CD4-positive, alpha-beta T cell (primary cell): ENCODE data around the gene QRFP. TPM values are rescaled to one million over a fixed set of nuclear protein-coding genes. Genes with fewer than 3 reads are reported as not detected.

Source experiments
- ATAC-seq: fragments of 200-7000 bp; cut with Tn5 transposase; one replicate; pipeline ENCODE4 v1.10.0; 2022; ENCODE audit warnings: mild to moderate bottlenecking; ENCODE audit not compliant: poor library complexity
- CTCF ChIA-PET: fragments of 350-600 bp; sonication (Branson Sonifier 250); formaldehyde crosslinking; loops from one replicate; lab custom pipeline; 2021; ENCODE audit warnings: antibody characterized with exemption, inconsistent platforms; lab: Charles Lee
- POLR2A ChIA-PET: fragments of 350-600 bp; sonication (Branson Sonifier 250); formaldehyde crosslinking; loops from one replicate; lab custom pipeline; 2021; ENCODE audit warnings: antibody characterized with exemption, inconsistent platforms; lab: Charles Lee
- DNase-seq, 14 experiments: peaks; one replicate each; pipeline ENCODE4 v3.0.0-alpha.2; 2013 to 2020; ENCODE audit warnings: mixed read lengths in 2 of 14
- H3K27ac ChIP-seq, 2 donors: one replicate each; pipeline versions ENCODE4 v1.5.1 to v1.7.0; 2013; ENCODE audit warnings: low read length in 2 of 2, low read depth in 1 of 2, mild to moderate bottlenecking in 1 of 2
- H3K27me3 ChIP-seq, 2 experiments: 1 replicate in 1 of 2; 2 replicates in 1 of 2; pipeline versions ENCODE4 v1.6.1 to v1.7.0; 2013; ENCODE audit warnings: low read length in 2 of 2, control low read depth in 1 of 2, mild to moderate bottlenecking in 1 of 2, moderate library complexity in 1 of 2; ENCODE audit not compliant: insufficient read depth in 2 of 2, control insufficient read depth in 1 of 2
- H3K36me3 ChIP-seq: one replicate; pipeline ENCODE4 v1.6.1; 2013; ENCODE audit warnings: low read length, control low read depth; ENCODE audit not compliant: insufficient read depth
- H3K4me1 ChIP-seq: one replicate; pipeline ENCODE4 v1.6.1; 2013; ENCODE audit warnings: low read length, control low read depth; ENCODE audit not compliant: insufficient read depth
- H3K4me3 ChIP-seq: one replicate; pipeline ENCODE4 v1.5.1; 2013; ENCODE audit warnings: mild to moderate bottlenecking, low read length, moderate library complexity
- H3K9me3 ChIP-seq, 2 experiments: 1 replicate in 1 of 2; 2 replicates in 1 of 2; pipeline versions ENCODE4 v1.6.1 to v1.7.0; 2013; ENCODE audit warnings: low read length in 2 of 2, mild to moderate bottlenecking in 2 of 2, control low read depth in 1 of 2, moderate library complexity in 1 of 2; ENCODE audit not compliant: control insufficient read depth in 1 of 2, insufficient read depth in 1 of 2
- H3K27ac Mint-ChIP-seq: one replicate; pipeline ENCODE4 v1.8.0; 2020; ENCODE audit warnings: mixed read lengths
- H3K27me3 Mint-ChIP-seq: one replicate; pipeline ENCODE4 v1.8.0; 2021; ENCODE audit warnings: mixed read lengths
- H3K36me3 Mint-ChIP-seq: one replicate; pipeline ENCODE4 v1.8.0; 2021; ENCODE audit warnings: low read depth, mixed read lengths
- H3K4me1 Mint-ChIP-seq: one replicate; pipeline ENCODE4 v1.8.0; 2021; ENCODE audit warnings: low read depth, mixed read lengths
- H3K4me3 Mint-ChIP-seq: one replicate; pipeline ENCODE4 v1.8.0; 2020; ENCODE audit warnings: mild to moderate bottlenecking, mixed read lengths
- H3K9me3 Mint-ChIP-seq: one replicate; pipeline ENCODE4 v1.8.0; 2020; ENCODE audit warnings: mixed read lengths
- intact Hi-C, 2 experiments: fragments of 100-400 bp; cut with DNase I in 1 of 2; cut with micrococcal nuclease in 1 of 2; formaldehyde crosslinking; loops; one replicate each; pipeline versions ENCODE4 v1.15.1 to v1.9.0; 2023 to 2025; cut with DNase I, micrococcal nuclease
- total RNA-seq, 174 experiments: library from RNA in 2 of 174; stranded (reverse) in 2 of 174; gene quantifications; one replicate each; pipeline ENCODE4 v1.2.3 and lab custom pipeline; 2021 to 2026
- TF ChIP-seq, protein P1 (sequence below): fragments of 200-600 bp; IDR thresholded peaks from one replicate; pipeline ENCODE4 v1.8.0; 2022; ENCODE audit warnings: antibody characterized with exemption, mild to moderate bottlenecking

The QRFP gene
- total RNA-seq, 2 experiments from 2014 or later = not detected

DNA sequence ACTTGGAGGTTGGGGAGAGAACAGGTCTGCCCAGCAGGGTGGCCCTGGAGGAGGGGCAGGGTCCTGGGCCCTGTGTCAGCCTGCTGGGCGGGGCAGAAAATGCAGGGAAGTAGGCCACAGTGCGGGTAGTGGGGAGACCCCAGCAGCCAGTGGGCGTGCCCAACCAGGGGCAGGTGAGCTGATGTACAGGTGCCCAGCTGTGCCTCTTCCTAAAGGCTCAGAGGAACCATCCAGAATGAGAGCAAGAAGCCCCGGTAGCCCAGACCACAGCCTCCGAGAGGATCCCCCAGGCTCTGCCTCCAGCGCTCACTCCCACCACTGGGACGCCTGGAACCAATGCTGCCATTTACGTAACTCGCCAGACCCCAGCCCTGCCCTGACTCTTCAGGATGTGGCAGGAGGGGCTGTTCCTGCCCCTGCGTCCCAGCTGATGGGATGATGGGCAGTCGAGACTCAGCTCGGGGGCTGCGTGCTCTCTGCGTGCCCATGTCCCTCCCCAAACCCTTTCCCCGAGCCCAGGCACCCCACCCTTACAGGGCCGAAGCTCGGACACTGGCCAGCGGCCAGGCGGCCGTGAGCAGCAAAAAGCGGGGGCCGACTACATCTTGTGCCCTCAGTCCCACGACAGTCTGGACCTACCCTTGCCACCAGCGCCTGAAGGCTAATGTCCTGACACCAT is 17.9 kb upstream of the QRFP start:
- Mint-ChIP-seq H3K36me3 (no peaks in the 10 kb centered on the region), H3K4me3 (no peak overlapping the region), H3K27ac (no peak overlapping the region), H3K9me3 (no peaks in the 10 kb centered on the region), H3K4me1 (no peaks in the 10 kb centered on the region), H3K27me3 (no peaks in the 10 kb centered on the region)
- H3K4me3 ChIP-seq = no peak overlapping the region
- no peaks in the 10 kb centered on the region for H3K9me3 ChIP-seq
- CTCF ChIA-PET = no interaction called here
- H3K27me3 ChIP-seq = no peaks in the 10 kb centered on the region
- no peaks in the 10 kb centered on the region for H3K4me1 ChIP-seq
- H3K27ac ChIP-seq = no peak overlapping the region
- H3K36me3 ChIP-seq = no peaks in the 10 kb centered on the region
- DNase-seq (no peak), ATAC-seq (no peak)
- intact Hi-C loops = no loop called here
- POLR2A ChIA-PET = no interaction called here
- TF ChIP-seq, protein P1, sequence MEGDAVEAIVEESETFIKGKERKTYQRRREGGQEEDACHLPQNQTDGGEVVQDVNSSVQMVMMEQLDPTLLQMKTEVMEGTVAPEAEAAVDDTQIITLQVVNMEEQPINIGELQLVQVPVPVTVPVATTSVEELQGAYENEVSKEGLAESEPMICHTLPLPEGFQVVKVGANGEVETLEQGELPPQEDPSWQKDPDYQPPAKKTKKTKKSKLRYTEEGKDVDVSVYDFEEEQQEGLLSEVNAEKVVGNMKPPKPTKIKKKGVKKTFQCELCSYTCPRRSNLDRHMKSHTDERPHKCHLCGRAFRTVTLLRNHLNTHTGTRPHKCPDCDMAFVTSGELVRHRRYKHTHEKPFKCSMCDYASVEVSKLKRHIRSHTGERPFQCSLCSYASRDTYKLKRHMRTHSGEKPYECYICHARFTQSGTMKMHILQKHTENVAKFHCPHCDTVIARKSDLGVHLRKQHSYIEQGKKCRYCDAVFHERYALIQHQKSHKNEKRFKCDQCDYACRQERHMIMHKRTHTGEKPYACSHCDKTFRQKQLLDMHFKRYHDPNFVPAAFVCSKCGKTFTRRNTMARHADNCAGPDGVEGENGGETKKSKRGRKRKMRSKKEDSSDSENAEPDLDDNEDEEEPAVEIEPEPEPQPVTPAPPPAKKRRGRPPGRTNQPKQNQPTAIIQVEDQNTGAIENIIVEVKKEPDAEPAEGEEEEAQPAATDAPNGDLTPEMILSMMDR = no peak

DNA sequence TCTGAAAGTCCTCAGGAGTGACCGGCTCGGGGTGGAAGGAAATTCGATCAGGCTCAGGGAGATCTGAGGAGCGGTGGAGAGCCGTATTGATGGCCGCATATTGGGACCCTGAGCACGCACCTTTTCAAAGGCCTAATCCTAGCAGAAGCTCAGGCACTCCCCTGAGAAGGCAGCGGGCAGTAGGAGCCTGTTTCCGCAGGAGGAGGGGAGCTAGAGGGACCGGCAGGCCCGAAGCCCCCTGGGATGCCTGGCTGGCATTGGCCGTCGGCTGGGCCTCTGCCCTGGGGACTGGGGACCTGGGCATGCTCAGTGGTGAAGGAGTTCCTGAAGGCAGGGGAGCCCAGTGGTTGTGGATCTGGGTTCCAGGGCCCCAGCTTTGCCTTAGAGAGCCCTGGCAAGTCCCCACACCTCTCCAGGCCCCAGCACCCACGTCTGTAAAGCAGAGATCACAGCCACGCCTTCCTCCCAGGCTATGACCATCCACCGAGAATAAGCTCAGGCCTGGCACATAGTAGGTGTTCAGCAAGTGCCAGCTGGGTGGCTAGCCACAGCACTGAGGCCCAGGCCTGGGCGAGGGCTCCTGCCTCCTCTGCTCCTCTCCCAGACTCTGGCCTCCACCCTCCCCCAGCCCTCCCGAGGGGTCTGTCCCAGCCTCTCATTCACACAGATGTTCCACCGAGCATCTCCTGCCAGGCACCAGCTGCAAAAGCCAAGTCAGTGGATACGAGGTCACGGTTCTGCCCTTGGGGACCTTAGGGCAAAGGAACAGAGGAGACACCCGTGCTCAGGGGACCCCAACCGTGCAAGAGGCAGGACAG is 17.2 kb upstream of the QRFP start:
- no peaks in the 10 kb centered on the region for H3K4me1 Mint-ChIP-seq
- no peaks in the 10 kb centered on the region for H3K36me3 Mint-ChIP-seq
- ATAC-seq (no peak), DNase-seq (no peak)
- no peaks in the 10 kb centered on the region for H3K9me3 Mint-ChIP-seq
- TF ChIP-seq, protein P1 = no peak
- ChIA-PET POLR2A (no interaction called here), CTCF (no interaction called here)
- Histone ChIP-seq H3K27me3 (no peaks in the 10 kb centered on the region), H3K36me3 (no peaks in the 10 kb centered on the region), H3K9me3 (no peaks in the 10 kb centered on the region), H3K4me1 (no peaks in the 10 kb centered on the region), H3K27ac (no peak overlapping the region), H3K4me3 (no peak overlapping the region)
- no peak overlapping the region for H3K4me3 Mint-ChIP-seq
- intact Hi-C loops = no loop called here
- H3K27ac Mint-ChIP-seq = no peak overlapping the region
- H3K27me3 Mint-ChIP-seq = no peaks in the 10 kb centered on the region

DNA sequence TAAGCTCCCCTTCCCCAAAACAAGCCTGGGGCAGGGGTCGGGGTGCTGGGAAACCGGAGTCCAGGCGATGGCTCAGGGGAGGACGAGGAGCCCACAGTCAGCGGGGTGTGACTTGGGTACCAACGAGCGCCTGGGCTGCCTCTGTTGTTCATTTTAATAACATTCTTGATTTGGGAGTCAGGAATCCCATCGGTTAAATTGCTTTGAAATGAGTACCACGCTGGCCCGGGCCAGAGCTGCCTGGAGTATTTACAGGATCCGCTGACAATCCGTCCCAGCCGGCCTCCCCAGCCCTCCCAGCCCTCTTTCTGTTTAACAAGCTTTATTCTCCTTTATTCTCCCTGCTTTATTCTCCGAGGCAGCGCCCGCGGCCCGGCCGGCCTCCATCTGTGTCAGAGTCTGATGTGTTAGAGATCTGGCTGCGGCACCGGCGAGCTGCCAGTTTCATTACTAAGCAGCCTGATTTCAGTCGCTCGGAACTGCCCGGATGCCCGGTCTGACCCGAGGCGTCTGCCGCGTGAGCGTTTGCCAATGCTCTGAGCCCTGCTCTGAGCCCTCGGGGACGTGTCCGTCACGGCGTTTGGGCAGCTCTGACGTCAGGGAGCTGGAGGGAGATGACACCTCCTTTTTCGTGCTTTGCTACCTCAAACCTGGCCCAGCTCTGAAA is 16.5 kb upstream of the QRFP start:
- Histone ChIP-seq H3K36me3 (no peaks in the 10 kb centered on the region), H3K4me1 (no peaks in the 10 kb centered on the region), H3K27ac (no peak overlapping the region), H3K9me3 (no peaks in the 10 kb centered on the region), H3K4me3 (no peak overlapping the region), H3K27me3 (no peaks in the 10 kb centered on the region)
- Mint-ChIP-seq H3K36me3 (no peaks in the 10 kb centered on the region), H3K4me1 (no peaks in the 10 kb centered on the region), H3K9me3 (no peaks in the 10 kb centered on the region), H3K4me3 (no peak overlapping the region), H3K27ac (no peak overlapping the region), H3K27me3 (no peaks in the 10 kb centered on the region)
- ChIA-PET CTCF (no interaction called here), POLR2A (no interaction called here)
- TF ChIP-seq, protein P1 = no peak
- ATAC-seq (no peak), DNase-seq (no peak)
- intact Hi-C loops = no loop called here
